ENCODE results near the gene CHDH. TPM values are rescaled to one million over a fixed set of nuclear protein-coding genes. Genes with fewer than 3 reads are reported as not detected.
A peak's percentile ranks its signal among the peaks of the same experiment; 100 is the strongest.

Gene CHDH
- total RNA-seq, 4 donors from 2014 or later: 36.5 to 114 (median 53.7) TPM

DNA sequence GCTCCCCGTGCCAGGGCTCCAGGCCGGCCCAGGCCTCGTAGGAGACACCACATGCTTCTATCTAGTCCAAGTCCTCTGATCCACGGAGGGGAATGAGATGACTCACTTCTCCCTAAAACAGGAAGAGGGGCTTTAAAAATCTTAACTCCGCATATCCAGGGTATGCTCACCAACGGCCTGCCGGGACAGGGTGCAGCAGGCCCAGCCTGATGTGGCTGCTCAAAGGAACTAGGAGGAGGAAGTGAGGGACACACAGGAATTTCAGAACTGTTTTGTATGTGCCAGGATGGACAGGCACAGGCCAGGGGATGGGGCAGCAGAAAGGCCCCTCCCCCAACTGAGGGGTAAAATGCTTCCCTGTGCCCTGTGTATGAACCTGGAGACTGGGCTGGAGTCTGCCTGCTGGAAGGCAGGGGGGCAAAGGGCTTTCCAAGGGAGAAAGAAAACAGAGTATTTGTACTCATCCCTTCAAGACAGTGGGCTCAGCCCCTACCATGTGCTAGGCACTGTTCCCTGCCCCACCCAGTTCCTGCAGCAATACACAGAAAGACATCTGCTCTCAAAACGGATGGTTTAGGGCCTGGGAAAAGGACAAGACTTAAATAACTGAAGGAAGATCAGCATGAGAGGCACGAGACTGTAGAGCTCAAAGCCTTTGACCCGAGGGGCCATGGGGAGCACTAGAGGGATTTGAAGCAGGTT lies 22.1 kb downstream of the CHDH start:
- 42 to 63% methylated on average over 2 to 10 of the region's 10 CpGs for WGBS, 2 donors (ENCODE audit: low coverage in 1 of 2)
- H3K4me3 ChIP-seq: no peak overlapping the region
- DNase-seq: peak; percentile 0
- no peaks in the 10 kb centered on the region for H3K27me3 ChIP-seq
- no peaks in the 10 kb centered on the region for H3K9me3 ChIP-seq
- intact Hi-C loops (cut with DNase I; ENCODE audit: low total_unique reads) (no loop called here), in situ Hi-C loops (cut with MboI; ENCODE audit: low pct_ligation_motif_present in 1 of 4, low pct_unique_long_range_greater_than_20kb in 1 of 4, low sequenced_read_pairs in 3 of 4) (no loop called here)
- no peak overlapping the region for H3K27ac ChIP-seq
- peaks cover 0 to 3% (median 0%) of the 10 kb centered on the region in 4 donors for H3K36me3 ChIP-seq
- peaks cover 0 to 9% (median 0%) of the 10 kb centered on the region in 4 donors for H3K4me1 ChIP-seq
- TF ChIP-seq POLR2AphosphoS5 (IDR thresholded peaks at IDR 0.05) (no peak), EP300 (IDR thresholded peaks at IDR 0.05; ENCODE audit: low read depth) (no peak), CTCF (IDR thresholded peaks at IDR 0.05) (no peak), POLR2A (IDR thresholded peaks at IDR 0.05) (no peak)

GRCh38 chr3:53823026-53823955 lies 22.9 kb downstream of the CHDH start:
- peaks cover 0 to 4% (median 0%) of the 10 kb centered on the region in 4 donors for H3K36me3 ChIP-seq

GRCh38 chr3:53822331-53822741 lies 23.9 kb downstream of the CHDH start:
- WGBS, 2 donors (ENCODE audit: low coverage in 1 of 2): 84% methylated on average over 14 of the region's 14 CpGs; no CpG with 5 or more reads in 1 of the 2 donors
- H3K36me3 ChIP-seq: peaks cover 0 to 4% (median 0%) of the 10 kb centered on the region in 4 donors
- intact Hi-C loops (cut with DNase I; ENCODE audit: low total_unique reads) (no loop called here), in situ Hi-C loops (cut with MboI; ENCODE audit: low pct_ligation_motif_present in 1 of 4, low pct_unique_long_range_greater_than_20kb in 1 of 4, low sequenced_read_pairs in 3 of 4) (no loop called here)
- no peaks in the 10 kb centered on the region for H3K27me3 ChIP-seq
- H3K4me1 ChIP-seq: peaks cover 0 to 3% (median 0%) of the 10 kb centered on the region in 4 donors
- H3K9me3 ChIP-seq: no peaks in the 10 kb centered on the region
- no peak for DNase-seq
- no peak overlapping the region for H3K4me3 ChIP-seq
- no peak overlapping the region for H3K27ac ChIP-seq
- no peak for TF ChIP-seq POLR2AphosphoS5 (IDR thresholded peaks at IDR 0.05)
- TF ChIP-seq CTCF (IDR thresholded peaks at IDR 0.05): no peak
- no peak for TF ChIP-seq POLR2A (IDR thresholded peaks at IDR 0.05)
- no peak for TF ChIP-seq EP300 (IDR thresholded peaks at IDR 0.05; ENCODE audit: low read depth)

More at GRCh38 chr3:53823026-53823955, 22.9 kb downstream of the CHDH start:
- no peak overlapping the region for H3K4me3 ChIP-seq
- in situ Hi-C loops (cut with MboI; ENCODE audit: low pct_ligation_motif_present in 1 of 4, low pct_unique_long_range_greater_than_20kb in 1 of 4, low sequenced_read_pairs in 3 of 4) (no loop called here), intact Hi-C loops (cut with DNase I; ENCODE audit: low total_unique reads) (no loop called here)
- H3K27me3 ChIP-seq: no peaks in the 10 kb centered on the region
- peaks cover 0 to 3% (median 0%) of the 10 kb centered on the region in 4 donors for H3K4me1 ChIP-seq
- TF ChIP-seq EP300 (IDR thresholded peaks at IDR 0.05; ENCODE audit: low read depth) (no peak), POLR2AphosphoS5 (IDR thresholded peaks at IDR 0.05) (no peak), POLR2A (IDR thresholded peaks at IDR 0.05) (no peak), CTCF (IDR thresholded peaks at IDR 0.05) (no peak)
- no peaks in the 10 kb centered on the region for H3K9me3 ChIP-seq
- DNase-seq: no peak
- H3K27ac ChIP-seq: no peak overlapping the region
- 96% methylated on average over 54 of the region's 67 CpGs; no CpG with 5 or more reads in 1 of the 2 donors for WGBS, 2 donors (ENCODE audit: low coverage in 1 of 2)

DNA sequence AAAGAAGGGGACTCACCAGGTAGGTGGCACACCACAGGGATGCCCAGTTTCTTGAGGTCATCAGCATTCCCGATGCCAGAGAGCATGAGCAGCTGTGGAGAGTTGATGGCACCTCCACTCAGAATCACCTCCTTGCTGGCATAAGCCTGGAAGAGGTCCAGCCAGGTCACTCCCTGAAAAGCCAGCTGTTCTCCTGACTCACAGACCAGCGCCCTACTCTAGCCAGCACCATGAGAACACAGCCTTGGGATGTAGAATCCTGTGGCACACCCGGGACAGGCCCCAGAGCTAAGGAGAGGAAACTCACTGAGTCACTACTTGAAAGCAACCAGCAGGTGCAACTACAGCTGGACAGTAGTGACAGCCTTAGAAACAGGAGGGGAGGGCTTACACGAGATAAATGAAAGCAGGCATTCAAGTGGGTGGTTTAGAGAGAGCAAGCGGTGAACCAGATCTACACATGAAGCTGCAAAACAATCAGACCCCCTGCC lies 24.5 kb downstream of the CHDH start:
- H3K4me3 ChIP-seq: no peak overlapping the region
- TF ChIP-seq EP300 (IDR thresholded peaks at IDR 0.05; ENCODE audit: low read depth): no peak
- no peak for TF ChIP-seq POLR2A (IDR thresholded peaks at IDR 0.05)
- TF ChIP-seq CTCF (IDR thresholded peaks at IDR 0.05): no peak
- TF ChIP-seq POLR2AphosphoS5 (IDR thresholded peaks at IDR 0.05): no peak
- H3K36me3 ChIP-seq: peaks cover 0 to 4% (median 0%) of the 10 kb centered on the region in 4 donors
- intact Hi-C loops (cut with DNase I; ENCODE audit: low total_unique reads): no loop called here
- no peak overlapping the region for H3K27ac ChIP-seq
- no peaks in the 10 kb centered on the region for H3K9me3 ChIP-seq
- peaks cover 0 to 3% (median 0%) of the 10 kb centered on the region in 4 donors for H3K4me1 ChIP-seq
- 46% methylated on average over 5 of the region's 5 CpGs; no CpG with 5 or more reads in 1 of the 2 donors for WGBS, 2 donors (ENCODE audit: low coverage in 1 of 2)
- no peaks in the 10 kb centered on the region for H3K27me3 ChIP-seq
- in situ Hi-C loops (cut with MboI; ENCODE audit: low pct_ligation_motif_present in 1 of 4, low pct_unique_long_range_greater_than_20kb in 1 of 4, low sequenced_read_pairs in 3 of 4): no loop called here
- no peak for DNase-seq
